ENCODE measurements around the gene COPZ1.
"Not testable (repeated sequence)": the region's sequence is repeated elsewhere in the genome, so short reads cannot be mapped to it uniquely, and the experiment has no call there.

Gene COPZ1

GRCh38 chr12:54331461-54331860 lies 6.5 kb downstream of the COPZ1 start:
- DNase-seq (ENCODE audit: low read depth in 2 of 2) = no peak

- no peak for DNase-seq (ENCODE audit: low read depth in 2 of 2)
Observed at GRCh38 chr12:54333420-54334034, 8.6 kb downstream of the COPZ1 start.

- no peak for DNase-seq (ENCODE audit: low read depth in 2 of 2)
Observed at GRCh38 chr12:54337280-54337842, 12.4 kb downstream of the COPZ1 start.

GRCh38 chr12:54337854-54338650 lies 13.1 kb downstream of the COPZ1 start:
- no peak for DNase-seq (ENCODE audit: low read depth in 2 of 2)

- DNase-seq (ENCODE audit: low read depth in 2 of 2) = no peak
Observed at GRCh38 chr12:54338698-54339296, 13.9 kb downstream of the COPZ1 start.

GRCh38 chr12:54340846-54341245 lies 15.9 kb downstream of the COPZ1 start:
- DNase-seq (ENCODE audit: low read depth in 2 of 2) = no peak

GRCh38 chr12:54341378-54342300 lies 16.7 kb downstream of the COPZ1 start:
- no peak for DNase-seq (ENCODE audit: low read depth in 2 of 2)

- DNase-seq (ENCODE audit: low read depth in 2 of 2) = no peak
Observed at GRCh38 chr12:54349036-54349435, 24.1 kb downstream of the COPZ1 start.

- no peak for DNase-seq (ENCODE audit: low read depth in 2 of 2)
Observed at GRCh38 chr12:54349679-54350078, 24.7 kb downstream of the COPZ1 start.

- DNase-seq (ENCODE audit: low read depth in 2 of 2) = no peak
Observed at GRCh38 chr12:54350743-54351142, 25.8 kb downstream of the COPZ1 start.

GRCh38 chr12:54351341-54351740 lies 26.4 kb downstream of the COPZ1 start:
- DNase-seq (ENCODE audit: low read depth in 2 of 2) = no peak

GRCh38 chr12:54352022-54352531 lies 27.1 kb downstream of the COPZ1 start:
- DNase-seq (ENCODE audit: low read depth in 2 of 2) = peak in 1 of 2 donors; percentile 3

GRCh38 chr12:54352891-54353874 lies 28.3 kb downstream of the COPZ1 start:
- DNase-seq (ENCODE audit: low read depth in 2 of 2) = no peak

- DNase-seq (ENCODE audit: low read depth in 2 of 2) = not testable (repeated sequence)
Observed at GRCh38 chr12:54354271-54354670, 29.3 kb downstream of the COPZ1 start.

GRCh38 chr12:54355104-54355815 lies 30.3 kb downstream of the COPZ1 start:
- no peak for DNase-seq (ENCODE audit: low read depth in 2 of 2)

GRCh38 chr12:54356228-54356627 lies 31.3 kb downstream of the COPZ1 start:
- no peak for DNase-seq (ENCODE audit: low read depth in 2 of 2)

GRCh38 chr12:54356951-54357356 lies 32.0 kb downstream of the COPZ1 start:
- no peak for DNase-seq (ENCODE audit: low read depth in 2 of 2)

GRCh38 chr12:54357506-54358190 lies 32.7 kb downstream of the COPZ1 start:
- DNase-seq (ENCODE audit: low read depth in 2 of 2) = no peak

All from activated CD8-positive, alpha-beta memory T cell treated with anti-CD3 and anti-CD28 coated beads for 4 hours (primary cell).